Measurements from ENCODE around the gene BBS9. TPM values are rescaled to one million over a fixed set of nuclear protein-coding genes. Genes with fewer than 3 reads are reported as not detected.

BBS9 gene
- polyA plus RNA-seq, 1 donor from 2014 or later = 9.8 TPM

- Histone ChIP-seq H3K27ac (ENCODE audit: low read length) (no peak overlapping the region), H4K20me1 (ENCODE audit: insufficient read depth) (no peaks in the 10 kb centered on the region), H3K4me3 (ENCODE audit: low read length) (no peak overlapping the region), H3K9me2 (ENCODE audit: insufficient read depth, low read length) (no peaks in the 10 kb centered on the region), H3K27me3 (ENCODE audit: insufficient read depth, low read depth, low read length) (no peaks in the 10 kb centered on the region), H3K4me2 (ENCODE audit: low read length) (no peak overlapping the region), H3K9ac (ENCODE audit: low read length) (no peak overlapping the region), H3F3A (ENCODE audit: insufficient read depth, low read length, poor library complexity, severe bottlenecking) (no peaks in the 10 kb centered on the region), H3K79me2 (replicated peaks; ENCODE audit: insufficient read depth, low read length) (no peaks in the 10 kb centered on the region), H3K9me3 (ENCODE audit: low read length) (no peaks in the 10 kb centered on the region), H3K36me3 (ENCODE audit: insufficient read depth, low read length) (no peaks in the 10 kb centered on the region), H2AFZ (ENCODE audit: low read depth, low read length) (no peak overlapping the region)
- TF ChIP-seq MXI1 (conservative IDR thresholded peaks at IDR 0.05; ENCODE audit: poor library complexity, severe bottlenecking) (no peak), EZH2 (IDR thresholded peaks at IDR 0.05; ENCODE audit: borderline replicate concordance, insufficient read depth, low read length, poor library complexity, severe bottlenecking) (no peak), SMC3 (conservative IDR thresholded peaks at IDR 0.05; ENCODE audit: poor library complexity) (no peak), CTCF (IDR thresholded peaks at IDR 0.05; ENCODE audit: poor library complexity, severe bottlenecking) (no peak), REST (IDR thresholded peaks at IDR 0.05; ENCODE audit: borderline replicate concordance) (no peak), EP300 (conservative IDR thresholded peaks at IDR 0.05; ENCODE audit: poor library complexity, severe bottlenecking) (no peak), RAD21 (conservative IDR thresholded peaks at IDR 0.05) (no peak), POLR2AphosphoS5 (IDR thresholded peaks at IDR 0.05) (no peak), TAF1 (IDR thresholded peaks at IDR 0.05; ENCODE audit: low read depth) (no peak)
Observed at GRCh38 chr7:33550979-33551378, 421.6 kb downstream of the BBS9 start.

- TF ChIP-seq EZH2 (IDR thresholded peaks at IDR 0.05; ENCODE audit: borderline replicate concordance, insufficient read depth, low read length, poor library complexity, severe bottlenecking) = no peak
- no peak for TF ChIP-seq RAD21 (conservative IDR thresholded peaks at IDR 0.05)
- no peak for TF ChIP-seq POLR2AphosphoS5 (IDR thresholded peaks at IDR 0.05)
- H4K20me1 ChIP-seq (ENCODE audit: insufficient read depth) = no peaks in the 10 kb centered on the region
- H3K79me2 ChIP-seq (replicated peaks; ENCODE audit: insufficient read depth, low read length) = no peaks in the 10 kb centered on the region
- no peak overlapping the region for H3K27ac ChIP-seq (ENCODE audit: low read length)
- H3K36me3 ChIP-seq (ENCODE audit: insufficient read depth, low read length) = no peaks in the 10 kb centered on the region
- no peak overlapping the region for H3K4me2 ChIP-seq (ENCODE audit: low read length)
- H3K4me3 ChIP-seq (ENCODE audit: low read length) = no peak overlapping the region
- H3K9me3 ChIP-seq (ENCODE audit: low read length) = no peaks in the 10 kb centered on the region
- H3F3A ChIP-seq (ENCODE audit: insufficient read depth, low read length, poor library complexity, severe bottlenecking) = no peaks in the 10 kb centered on the region
- no peak overlapping the region for H3K9ac ChIP-seq (ENCODE audit: low read length)
- no peak overlapping the region for H2AFZ ChIP-seq (ENCODE audit: low read depth, low read length)
- no peaks in the 10 kb centered on the region for H3K27me3 ChIP-seq (ENCODE audit: insufficient read depth, low read depth, low read length)
- no peaks in the 10 kb centered on the region for H3K9me2 ChIP-seq (ENCODE audit: insufficient read depth, low read length)
Observed at GRCh38 chr7:33554046-33554445, 424.7 kb downstream of the BBS9 start.

GRCh38 chr7:33554576-33554975 lies 425.2 kb downstream of the BBS9 start:
- Histone ChIP-seq H3K9me3 (ENCODE audit: low read length) (no peaks in the 10 kb centered on the region), H3K79me2 (replicated peaks; ENCODE audit: insufficient read depth, low read length) (no peaks in the 10 kb centered on the region), H3F3A (ENCODE audit: insufficient read depth, low read length, poor library complexity, severe bottlenecking) (no peaks in the 10 kb centered on the region), H3K27ac (ENCODE audit: low read length) (no peak overlapping the region), H3K36me3 (ENCODE audit: insufficient read depth, low read length) (no peaks in the 10 kb centered on the region), H3K9ac (ENCODE audit: low read length) (no peak overlapping the region), H3K4me3 (ENCODE audit: low read length) (no peak overlapping the region), H3K27me3 (ENCODE audit: insufficient read depth, low read depth, low read length) (no peaks in the 10 kb centered on the region), H3K9me2 (ENCODE audit: insufficient read depth, low read length) (no peaks in the 10 kb centered on the region), H3K4me2 (ENCODE audit: low read length) (no peak overlapping the region), H4K20me1 (ENCODE audit: insufficient read depth) (no peaks in the 10 kb centered on the region), H2AFZ (ENCODE audit: low read depth, low read length) (no peak overlapping the region)
- TF ChIP-seq RAD21 (conservative IDR thresholded peaks at IDR 0.05) = no peak
- TF ChIP-seq EP300 (conservative IDR thresholded peaks at IDR 0.05; ENCODE audit: poor library complexity, severe bottlenecking) = no peak
- no peak for TF ChIP-seq REST (IDR thresholded peaks at IDR 0.05; ENCODE audit: borderline replicate concordance)
- no peak for TF ChIP-seq CTCF (IDR thresholded peaks at IDR 0.05; ENCODE audit: poor library complexity, severe bottlenecking)
- TF ChIP-seq EZH2 (IDR thresholded peaks at IDR 0.05; ENCODE audit: borderline replicate concordance, insufficient read depth, low read length, poor library complexity, severe bottlenecking) = no peak
- TF ChIP-seq TAF1 (IDR thresholded peaks at IDR 0.05; ENCODE audit: low read depth) = no peak
- TF ChIP-seq SMC3 (conservative IDR thresholded peaks at IDR 0.05; ENCODE audit: poor library complexity) = no peak
- TF ChIP-seq POLR2AphosphoS5 (IDR thresholded peaks at IDR 0.05) = no peak
- no peak for TF ChIP-seq MXI1 (conservative IDR thresholded peaks at IDR 0.05; ENCODE audit: poor library complexity, severe bottlenecking)

Measured in neural cell (in vitro differentiated cells).